ENCODE measurements around the gene GDF2.

The GDF2 gene

GRCh38 chr10:47322300-47323061 is at the start of gene GDF2:
GDF2 (plus strand) TSS chr10:47322454; CDS start chr10:47322669, 215 bp downstream.
- no peak for TF ChIP-seq CTCF (conservative IDR thresholded peaks at IDR 0.05; ENCODE audit: low read depth)
- ChIA-PET POLR2A (ENCODE audit: low non-redundant PET) (no interaction called here), CTCF (interaction anchor here (0.9 kb wide), 1 partner anchor 10 kb away, joined by 4 read pairs; no protein-coding TSS in a partner anchor)
- H3K27ac ChIP-seq: no peak within 1 kb of the TSS
- no peak for DNase-seq (ENCODE audit: low spot score)

GRCh38 chr10:47276071-47276470 is 46.2 kb upstream of the GDF2 start:
- no peak overlapping the region for H3K27ac ChIP-seq
- ChIA-PET POLR2A (ENCODE audit: low non-redundant PET) (no interaction called here), CTCF (interaction anchor here (0.6 kb wide), 1 partner anchor 50 kb away, joined by 3 read pairs; no protein-coding TSS in a partner anchor)
- DNase-seq (ENCODE audit: low spot score): no peak
- TF ChIP-seq CTCF (conservative IDR thresholded peaks at IDR 0.05; ENCODE audit: low read depth): no peak

GRCh38 chr10:47276576-47277351 is 45.5 kb upstream of the GDF2 start:
- TF ChIP-seq CTCF (conservative IDR thresholded peaks at IDR 0.05; ENCODE audit: low read depth): no peak
- ChIA-PET POLR2A (ENCODE audit: low non-redundant PET) (no interaction called here), CTCF (interaction anchor here (0.5 to 0.6 kb wide), 2 partner anchors 22 to 51 kb away, joined by 3 read pairs; no protein-coding TSS in a partner anchor)
- DNase-seq (ENCODE audit: low spot score): no peak
- no peak overlapping the region for H3K27ac ChIP-seq

- CTCF ChIA-PET: interaction anchor here (0.5 kb wide), 1 partner anchor 21 kb away, joined by 3 read pairs; no protein-coding TSS in a partner anchor
- TF ChIP-seq CTCF (conservative IDR thresholded peaks at IDR 0.05; ENCODE audit: low read depth): no peak
- no peak for DNase-seq (ENCODE audit: low spot score)
- POLR2A ChIA-PET (ENCODE audit: low non-redundant PET): no interaction called here
- H3K27ac ChIP-seq: no peak overlapping the region
Measured at GRCh38 chr10:47277352-47278151, 44.7 kb upstream of the GDF2 start.

- H3K27ac ChIP-seq: no peak overlapping the region
- no peak for TF ChIP-seq CTCF (conservative IDR thresholded peaks at IDR 0.05; ENCODE audit: low read depth)
- ChIA-PET POLR2A (ENCODE audit: low non-redundant PET) (no interaction called here), CTCF (no interaction called here)
- DNase-seq (ENCODE audit: low spot score): no peak
Measured at GRCh38 chr10:47278152-47278473, 44.1 kb upstream of the GDF2 start.

GRCh38 chr10:47278720-47279119 is 43.5 kb upstream of the GDF2 start:
- CTCF ChIA-PET: no interaction called here
- TF ChIP-seq CTCF (conservative IDR thresholded peaks at IDR 0.05; ENCODE audit: low read depth): no peak
- no peak overlapping the region for H3K27ac ChIP-seq
- POLR2A ChIA-PET (ENCODE audit: low non-redundant PET): no interaction called here
- DNase-seq (ENCODE audit: low spot score): no peak
